GM18870 (cell line): ENCODE data around the gene ING4.

Experiments
- ATAC-seq: cut with Tn5 transposase; IDR thresholded peaks from one replicate; pipeline ENCODE4 v1.9.1; 2021; ENCODE audit warnings: moderate library complexity; ENCODE audit not compliant: unreplicated experiment

ING4 gene

DNA sequence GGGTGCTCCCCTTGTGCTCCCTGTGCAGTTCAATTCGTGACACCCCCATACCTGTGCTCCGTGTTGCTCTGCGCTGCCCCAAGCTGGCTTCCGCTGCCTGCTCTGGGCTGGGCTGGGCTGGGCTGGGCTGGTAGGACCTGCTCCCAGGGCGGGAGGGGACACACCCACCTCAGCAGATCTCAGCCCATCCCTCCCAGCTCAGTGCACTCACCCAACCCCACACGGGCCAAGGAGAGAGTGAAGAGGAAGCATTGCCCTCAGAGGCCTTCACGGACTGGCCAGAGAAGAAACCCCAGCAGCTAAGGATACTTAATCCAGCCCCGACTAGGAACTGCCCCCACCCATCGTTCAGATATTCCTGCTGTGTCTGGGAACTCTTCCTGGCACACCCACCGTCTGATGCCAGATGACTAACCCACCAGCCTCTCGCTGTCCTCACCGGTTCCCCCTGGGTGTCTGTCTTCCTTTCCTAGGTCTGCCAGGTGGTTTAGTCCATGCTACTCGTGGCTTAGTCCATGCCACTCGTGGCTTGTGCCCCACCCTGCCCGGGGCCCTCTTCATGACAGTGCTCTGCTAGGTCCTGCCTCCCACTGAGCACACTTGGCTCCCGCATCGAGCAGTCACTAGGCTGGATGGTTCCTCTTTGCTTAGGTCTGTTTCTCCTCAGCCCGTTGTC is 26.9 kb downstream of the ING4 start, which contains the start of gene LPAR5:
Gene LPAR5 (minus strand): TSS at position 104 of the 676 bp plus-strand sequence. CDS start 14,711 bp downstream, outside the sequence.
- ATAC-seq: no peak

DNA sequence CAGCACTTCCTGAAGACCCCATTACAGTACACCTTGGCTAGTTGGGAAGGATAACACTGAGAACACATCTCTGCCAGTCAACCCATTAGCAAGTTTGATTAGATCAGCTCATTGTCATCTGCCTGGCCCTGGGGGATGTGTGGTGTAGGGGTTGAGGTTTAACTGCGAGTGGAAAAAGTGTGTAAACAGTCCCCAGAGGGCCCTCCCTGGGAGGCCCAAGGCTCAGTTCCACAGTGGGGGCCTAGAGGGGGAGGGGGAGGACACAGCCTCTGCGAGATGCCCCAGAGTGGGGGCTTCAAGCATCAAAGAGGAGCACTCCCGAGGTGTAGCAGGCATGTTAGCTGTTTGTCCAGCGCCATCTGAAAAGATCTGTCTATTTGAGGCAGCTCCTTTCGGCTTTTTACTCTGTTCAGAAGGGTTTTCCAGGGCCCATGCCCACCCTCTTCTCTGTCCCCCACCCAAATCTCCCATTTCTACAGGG is 27.5 kb downstream of the ING4 start:
- no peak for ATAC-seq

DNA sequence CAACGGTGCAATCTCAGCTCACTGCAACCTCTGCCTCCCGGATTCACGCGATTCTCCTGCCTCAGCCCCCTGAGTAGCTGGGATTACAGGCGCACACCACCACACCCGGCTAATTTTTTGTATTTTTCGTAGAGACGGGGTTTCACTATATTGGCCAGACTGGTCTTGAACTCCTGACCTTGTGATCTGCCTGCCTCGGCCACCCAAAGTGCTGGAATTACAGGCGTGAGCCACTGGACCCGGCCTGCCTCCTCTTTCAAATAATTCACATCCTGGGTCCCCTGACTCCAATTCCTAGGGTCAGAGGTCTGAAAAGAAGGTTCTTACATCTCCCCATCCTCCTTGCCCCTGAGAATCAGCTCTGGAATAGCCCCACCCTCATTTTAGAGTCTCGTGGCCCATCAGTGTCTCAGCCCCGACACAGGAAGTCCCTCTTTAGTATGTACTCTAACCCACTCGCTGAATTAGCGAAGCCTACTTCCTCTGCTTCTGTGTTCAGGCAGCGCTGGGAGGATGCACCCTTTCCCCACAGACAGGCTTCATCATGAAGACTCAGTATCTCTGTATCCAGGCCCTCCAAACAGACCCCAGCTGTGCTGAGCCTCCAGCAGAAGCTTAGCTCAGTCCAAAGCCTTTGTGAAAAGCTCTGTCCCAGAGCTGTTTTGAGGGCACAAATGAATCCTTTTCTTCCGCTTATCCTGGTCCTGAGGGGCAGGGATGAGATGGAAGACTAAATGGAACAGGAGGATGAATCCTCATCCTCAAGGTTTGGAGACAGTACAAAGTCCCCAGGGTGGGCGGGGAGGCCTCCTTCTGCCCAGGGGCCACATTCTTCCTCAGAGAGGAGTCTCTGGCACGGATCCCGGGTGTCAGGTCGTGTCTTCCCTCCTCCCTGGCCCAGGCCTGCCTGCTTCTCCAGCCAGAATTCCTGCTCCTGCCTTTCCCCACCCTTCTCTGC is 30.6 kb downstream of the ING4 start:
- no peak for ATAC-seq

DNA sequence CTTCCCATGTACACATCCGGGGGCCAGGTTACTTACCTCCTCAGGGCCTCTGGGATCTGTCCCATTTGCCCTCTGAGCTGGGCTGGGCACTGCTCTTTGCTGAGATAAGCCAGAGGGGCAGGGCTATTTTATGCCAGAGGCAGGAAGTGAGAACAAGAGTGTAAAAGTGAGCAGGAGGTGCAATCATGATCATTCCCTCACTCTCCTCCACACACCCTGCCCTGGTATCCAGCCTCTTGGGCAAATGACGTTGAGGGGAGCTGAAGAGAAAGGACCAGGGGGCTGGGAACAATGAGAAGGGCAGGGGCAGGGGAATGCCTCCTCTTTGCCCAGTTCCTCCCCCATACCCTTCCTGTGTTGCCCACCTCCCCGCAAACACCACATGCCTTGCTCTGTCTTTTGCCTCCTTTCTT is 31.4 kb downstream of the ING4 start:
- ATAC-seq: no peak

DNA sequence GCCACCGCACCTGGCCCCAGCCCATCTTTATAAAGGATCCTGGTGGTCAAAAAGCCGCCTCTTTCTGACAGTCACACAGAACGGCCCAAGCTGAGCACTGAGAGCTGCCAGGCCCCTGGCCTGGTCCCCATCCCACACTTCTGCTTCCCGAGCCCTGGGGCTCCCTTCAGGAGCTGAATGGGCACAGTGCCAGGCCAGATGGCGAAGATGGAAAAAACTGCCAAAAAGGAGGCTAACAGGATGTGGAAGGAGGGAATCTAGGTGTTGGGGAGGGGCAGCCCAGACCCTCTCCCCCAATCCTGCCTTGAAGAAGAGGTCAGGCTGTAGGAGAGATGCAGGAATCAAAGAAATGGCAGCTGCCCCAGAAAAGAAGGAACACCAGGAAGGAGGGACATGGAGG is 32.2 kb downstream of the ING4 start:
- ATAC-seq: no peak

DNA sequence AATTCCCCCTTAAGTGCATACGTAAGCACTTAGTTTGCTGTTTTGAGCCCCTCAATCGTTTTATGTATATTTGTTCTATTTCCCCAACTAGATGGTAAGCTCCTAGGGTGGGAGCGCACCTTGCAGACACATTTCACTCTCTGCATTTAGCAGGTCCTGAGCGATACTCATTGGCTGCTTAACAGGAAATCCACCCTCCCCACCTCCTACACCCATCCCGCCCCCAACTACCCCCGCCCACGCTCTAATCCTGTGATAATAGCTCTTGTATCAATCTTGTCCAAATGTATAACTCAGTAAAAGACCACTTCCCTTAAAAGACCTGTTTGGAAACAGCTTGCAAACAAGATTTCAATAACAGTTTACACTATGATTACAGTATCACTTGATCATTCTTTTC is 35.3 kb downstream of the ING4 start:
- no peak for ATAC-seq

DNA sequence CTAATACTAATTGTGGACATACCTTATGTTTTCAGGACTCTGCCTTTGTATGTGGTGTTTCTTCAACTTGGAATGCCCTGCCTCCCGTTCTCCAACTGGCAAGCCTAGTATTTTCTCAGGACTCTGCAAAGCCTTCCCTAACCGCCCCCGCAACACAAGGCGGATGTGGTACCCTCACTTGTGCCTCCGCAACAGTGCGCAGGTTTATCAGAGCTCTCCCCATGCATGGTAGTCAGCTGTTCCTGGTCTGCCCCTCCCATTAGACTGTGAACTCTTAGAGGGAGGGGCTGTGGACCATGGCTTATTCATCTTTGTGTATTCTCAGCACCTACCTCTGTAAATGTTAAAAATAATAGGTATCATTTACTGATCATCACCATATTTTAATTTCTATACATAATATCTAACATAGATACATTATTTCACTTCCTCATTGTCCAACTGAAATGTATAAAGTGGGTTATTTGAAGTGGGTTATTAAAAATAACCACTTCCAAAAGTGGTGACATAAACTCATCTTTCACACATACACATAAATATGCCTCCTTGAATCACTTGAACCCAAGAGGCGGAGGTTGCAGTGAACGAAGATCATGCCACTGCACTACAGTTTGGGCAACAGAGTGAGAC is 36.1 kb downstream of the ING4 start:
- ATAC-seq: no peak

DNA sequence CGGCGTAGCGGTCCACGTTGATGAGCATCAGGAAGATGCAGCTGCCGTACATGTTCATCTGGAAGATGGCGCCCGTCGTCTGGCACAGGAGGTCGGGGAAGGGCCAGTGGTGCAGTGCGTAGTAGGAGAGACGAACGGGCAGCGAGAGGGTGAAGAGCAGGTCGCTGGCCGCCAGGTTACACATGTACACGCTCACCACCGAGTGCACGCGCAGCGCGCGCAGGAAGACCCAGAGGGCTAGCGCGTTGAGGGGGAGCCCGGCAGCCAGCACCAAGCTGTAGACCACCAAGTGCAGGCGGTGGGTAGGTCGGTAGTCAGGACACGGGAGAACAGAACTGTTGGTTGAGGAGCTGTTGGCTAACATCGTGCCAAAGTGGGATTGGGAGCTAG is 42.0 kb downstream of the ING4 start:
- no peak for ATAC-seq

DNA sequence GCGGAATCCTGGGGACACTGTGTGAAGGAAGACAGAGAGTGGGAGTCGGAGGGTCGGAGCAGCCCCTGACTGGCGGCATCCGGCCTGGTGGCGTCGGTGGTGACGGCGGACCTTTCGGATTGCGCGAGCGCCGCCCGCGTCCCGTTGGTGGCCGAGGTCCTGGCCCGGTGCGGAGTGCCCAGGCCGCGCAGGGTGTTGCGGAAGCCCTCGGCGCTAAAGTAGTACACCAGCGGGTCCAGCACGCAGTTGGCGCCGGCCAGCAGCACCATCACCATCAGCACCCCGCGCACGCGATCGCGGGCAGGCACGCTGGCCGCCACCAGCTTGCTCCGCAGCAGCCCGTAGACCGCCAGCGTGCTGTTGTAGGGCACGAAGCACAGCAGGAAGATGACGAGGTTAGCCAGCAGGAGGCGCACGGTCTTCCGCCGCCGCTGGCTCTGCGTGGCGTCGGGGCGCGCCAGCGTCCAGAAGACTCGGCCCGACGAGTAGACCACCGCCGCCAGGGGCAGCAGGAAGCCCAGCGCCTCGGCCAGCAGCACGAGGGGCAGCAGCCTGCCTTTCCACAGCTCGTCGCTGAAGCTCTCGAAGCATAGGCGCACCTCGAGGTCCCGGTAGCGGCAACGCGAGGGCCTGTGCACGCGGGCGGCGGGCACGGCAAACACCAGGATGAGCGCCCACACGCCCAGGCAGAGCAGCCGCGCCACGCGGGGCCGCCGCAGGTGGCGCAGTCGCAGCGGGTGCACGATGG is 42.6 kb downstream of the ING4 start:
- ATAC-seq: no peak

DNA sequence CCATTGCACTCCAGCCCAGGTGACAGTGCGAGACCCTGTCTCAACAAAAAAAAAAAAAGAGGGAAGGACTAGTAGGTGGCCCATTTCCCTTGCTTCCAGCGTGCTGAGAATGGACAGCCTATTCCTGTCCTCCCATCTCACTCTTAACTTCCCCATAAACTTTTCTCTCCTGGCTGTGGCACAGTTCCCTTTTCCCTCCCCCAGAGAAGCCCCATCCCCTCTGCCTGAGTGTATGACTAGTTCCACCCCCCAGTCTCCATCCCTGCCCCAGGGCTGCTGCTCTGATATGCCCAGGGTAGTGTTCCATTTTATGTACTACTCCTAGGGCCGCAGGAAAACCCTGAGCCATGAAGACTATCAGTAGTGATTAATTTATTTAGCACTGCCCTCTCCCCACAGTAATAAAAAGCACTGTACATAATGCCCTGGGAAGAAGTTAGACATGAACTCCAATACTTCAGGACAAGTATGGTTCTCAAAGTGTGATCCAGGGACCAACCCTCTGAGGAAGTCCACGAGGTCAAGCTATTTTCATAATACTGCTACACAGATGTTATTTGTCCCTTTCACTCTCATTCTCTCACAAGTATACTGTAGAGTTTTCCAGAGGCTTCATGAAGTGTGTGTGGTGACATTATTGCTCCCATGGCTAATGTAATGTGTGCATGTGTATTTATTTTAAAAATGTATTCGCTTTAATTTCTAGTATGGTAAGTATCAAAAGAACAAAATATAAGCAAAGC is 44.3 kb downstream of the ING4 start:
- no peak for ATAC-seq

DNA sequence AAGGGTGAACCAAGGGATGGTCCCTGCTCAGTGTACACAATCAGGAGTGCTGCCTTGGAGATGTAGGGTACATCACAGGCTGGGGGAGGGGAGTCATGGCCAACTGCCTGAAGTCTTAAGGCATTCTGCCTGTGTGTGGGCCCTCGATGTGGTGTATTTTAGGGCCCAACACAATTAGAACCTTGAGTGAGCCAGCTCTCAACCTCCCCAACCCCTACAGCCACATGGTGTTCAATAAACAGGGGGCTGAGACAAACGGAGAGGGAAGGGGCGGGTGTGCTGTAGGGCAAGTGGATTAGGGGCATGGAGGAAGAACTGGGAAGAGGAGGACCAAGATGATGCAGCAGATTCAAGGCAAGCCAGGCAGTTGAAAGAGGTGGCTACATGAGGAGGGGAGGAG is 47.1 kb downstream of the ING4 start:
- no peak for ATAC-seq

DNA sequence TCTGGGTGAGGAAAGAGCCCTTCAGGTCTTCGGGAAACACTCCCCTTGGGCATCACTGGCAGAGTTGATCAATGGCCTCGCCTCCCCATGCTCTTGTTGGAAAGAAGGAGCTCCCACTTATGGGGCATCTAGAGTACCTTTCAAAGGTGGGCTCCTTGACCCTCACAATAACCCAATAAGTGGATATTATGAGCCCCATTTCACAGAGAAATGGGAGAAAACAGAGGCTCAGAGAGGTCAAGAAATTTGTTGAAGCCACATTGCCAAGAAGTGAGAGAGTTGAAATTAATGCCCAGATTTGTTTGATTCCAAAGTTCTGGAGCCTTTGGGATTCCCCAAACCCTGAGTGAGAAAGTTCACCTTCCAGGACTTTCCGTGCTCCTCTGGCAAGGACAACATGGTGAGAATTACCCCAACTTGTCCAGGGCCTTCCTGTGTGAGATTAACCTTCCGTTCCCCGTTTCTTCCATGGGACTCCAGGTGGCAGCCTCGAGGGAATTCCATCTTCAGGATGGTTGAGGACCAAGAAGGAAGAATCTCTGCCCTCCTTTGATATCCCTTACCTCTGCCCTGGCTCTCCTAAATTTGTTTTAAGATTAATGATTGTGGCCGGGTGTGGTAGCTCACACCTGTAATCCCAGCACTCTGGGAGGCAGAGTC is 48.3 kb downstream of the ING4 start:
- no peak for ATAC-seq

DNA sequence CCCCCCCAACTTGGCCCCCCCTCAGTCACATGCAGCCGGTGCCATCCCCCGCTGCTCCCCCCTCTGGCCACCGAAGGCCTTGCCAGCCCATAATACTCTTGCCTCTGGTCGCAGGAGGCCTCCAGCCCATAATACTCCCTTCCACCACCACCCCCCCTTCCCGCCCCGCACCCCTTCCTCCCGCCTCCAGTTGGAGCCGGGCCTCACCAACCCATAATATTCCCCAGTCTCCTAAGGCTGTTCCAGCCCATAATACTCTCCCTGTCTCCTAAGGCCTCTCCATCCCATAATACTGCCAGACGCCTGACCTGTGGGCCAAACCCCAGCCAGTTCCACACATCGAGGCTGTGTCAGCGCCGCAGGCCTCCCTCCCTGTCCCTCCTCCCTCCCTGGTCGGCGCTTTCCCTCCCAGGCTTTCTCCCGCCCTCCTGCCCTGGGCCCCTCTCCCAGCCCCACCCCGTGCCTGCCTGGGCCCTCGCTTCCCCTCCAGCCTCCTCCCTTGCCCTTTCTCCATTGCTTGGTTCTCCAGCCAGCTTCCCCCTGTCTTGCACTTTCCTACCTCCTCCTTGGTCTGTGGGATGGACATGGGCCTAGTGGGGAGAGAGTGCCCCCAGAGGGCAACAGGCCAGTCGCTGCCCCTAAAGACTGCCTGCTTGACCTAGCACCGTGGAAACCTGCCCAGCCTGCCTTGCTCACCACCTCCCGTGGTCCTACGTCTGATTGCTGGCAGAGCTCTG is 49.0 kb downstream of the ING4 start:
- ATAC-seq: no peak

DNA sequence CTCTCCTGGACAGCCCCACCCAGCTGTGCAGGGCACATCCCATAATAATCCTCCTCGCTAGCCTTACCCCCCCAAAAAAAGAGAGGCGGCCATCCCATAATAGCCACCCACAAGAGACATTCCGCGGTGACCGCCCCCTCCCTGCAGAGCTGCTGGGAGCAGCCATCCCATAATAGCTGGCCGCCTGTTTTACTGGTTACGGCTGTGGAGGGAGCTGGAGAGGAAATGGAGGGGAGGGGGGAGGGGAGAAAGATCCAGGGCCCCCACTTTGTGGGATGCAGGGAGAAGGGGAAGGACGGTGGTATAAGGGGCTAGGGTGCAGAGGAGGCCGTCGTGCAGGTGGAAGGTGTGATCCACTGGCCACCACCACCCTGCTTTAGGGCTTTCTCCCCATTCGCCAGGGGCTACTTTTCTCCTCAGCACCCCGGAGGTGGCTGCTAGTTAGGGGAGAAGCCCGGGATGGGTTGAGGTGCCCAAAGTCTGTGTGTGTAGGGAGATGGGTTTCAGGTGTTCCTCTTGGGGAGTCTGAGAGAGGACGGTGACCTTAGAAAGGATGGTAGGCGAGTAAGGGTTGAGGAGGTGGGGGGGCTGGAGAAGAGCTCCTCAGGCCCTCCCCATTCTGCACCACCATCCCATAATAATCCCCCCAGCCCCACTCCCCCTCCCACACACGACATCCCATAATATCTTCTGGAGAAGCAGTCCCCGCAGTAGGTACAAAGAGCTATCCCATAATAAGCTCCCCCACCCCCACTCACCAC is 49.7 kb downstream of the ING4 start:
- no peak for ATAC-seq

DNA sequence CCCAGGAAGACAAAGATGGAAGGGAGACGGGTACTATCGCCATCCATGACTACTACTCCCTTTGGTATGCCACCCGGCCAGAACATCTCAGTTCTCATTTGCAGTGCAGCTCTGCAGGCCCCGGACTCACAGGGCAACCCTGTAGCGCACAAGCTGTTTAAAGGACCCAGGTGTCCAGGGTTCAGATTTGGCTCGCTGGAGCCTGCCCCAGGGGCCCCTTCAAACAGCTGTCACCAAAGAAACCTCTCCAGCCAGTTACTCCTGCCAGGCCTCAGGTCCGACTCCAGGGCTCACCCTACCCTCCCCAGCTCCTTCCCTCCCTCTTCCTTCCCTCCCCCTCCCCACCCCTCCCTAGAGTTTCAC is 50.3 kb downstream of the ING4 start:
- ATAC-seq: no peak

DNA sequence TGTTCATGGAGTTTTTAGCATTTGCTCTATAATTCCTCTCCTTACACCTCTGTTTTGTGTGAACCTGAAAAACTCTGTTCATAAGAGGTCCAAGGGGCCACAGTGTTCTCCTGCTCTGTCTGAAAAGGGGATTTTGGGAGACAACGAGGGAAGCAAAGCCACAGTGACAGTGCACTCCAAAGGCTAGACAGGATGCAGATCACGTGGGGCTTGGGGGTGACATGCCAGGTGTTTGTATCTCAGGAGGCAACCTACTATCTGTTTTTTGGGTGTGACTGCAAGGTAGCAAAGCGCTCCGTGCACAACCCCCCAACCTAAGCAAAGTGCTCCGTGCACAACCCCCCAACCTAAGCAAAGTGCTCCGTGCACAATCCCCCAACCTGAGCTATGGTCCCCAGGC is 50.7 kb downstream of the ING4 start:
- no peak for ATAC-seq

DNA sequence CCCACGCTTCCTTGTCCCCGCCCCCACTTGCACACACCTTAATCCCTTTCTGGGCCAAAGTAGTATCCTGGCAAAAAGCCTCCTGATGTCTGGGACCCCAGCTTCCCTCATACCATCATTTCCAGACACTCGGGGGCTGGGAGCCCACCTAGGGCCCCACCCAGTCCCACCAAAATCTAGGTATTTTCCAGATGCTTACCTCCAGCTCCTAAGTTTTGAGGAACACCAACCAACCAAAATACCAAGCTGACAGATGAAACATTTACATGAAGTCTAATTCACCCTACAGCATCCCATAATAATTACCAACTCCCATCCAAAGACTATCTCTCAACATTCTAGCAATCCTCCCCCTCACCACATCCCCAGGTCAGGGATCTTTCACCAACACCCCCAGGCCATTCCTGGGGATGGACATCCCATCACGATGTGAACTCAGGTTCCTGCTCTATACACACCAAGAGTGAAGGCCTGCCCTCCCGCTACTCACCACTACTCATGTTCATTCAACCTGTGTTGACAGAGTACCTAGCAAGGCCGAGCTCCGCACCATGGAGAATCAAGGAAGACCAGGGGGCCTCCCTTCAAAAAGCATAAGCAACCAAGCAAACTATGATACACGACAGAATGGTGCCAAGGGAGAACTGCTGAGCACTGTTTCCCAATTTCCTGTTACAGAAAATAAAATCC is 54.2 kb downstream of the ING4 start:
- no peak for ATAC-seq
